ENCODE measurements around the gene STAT3.

Gene STAT3

GRCh38 chr17:42405076-42405475, 16.8 kb upstream of the STAT3 start:
- H3K79me2 ChIP-seq (ENCODE audit: insufficient read depth, low read length) = no peaks in the 10 kb centered on the region
- H3K9me2 ChIP-seq (replicated peaks; ENCODE audit: insufficient read depth, low read length) = no peaks in the 10 kb centered on the region
- H3K4me2 ChIP-seq (ENCODE audit: low read depth, low read length, poor library complexity, severe bottlenecking) = no peak overlapping the region
- H3K9me3 ChIP-seq (ENCODE audit: insufficient read depth, low read length) = no peaks in the 10 kb centered on the region
- no peak overlapping the region for H3K4me3 ChIP-seq (ENCODE audit: insufficient read depth, low read length, poor library complexity, severe bottlenecking)
- H3K36me3 ChIP-seq (ENCODE audit: low read length) = no peaks in the 10 kb centered on the region
- no peaks in the 10 kb centered on the region for H3K27me3 ChIP-seq (ENCODE audit: low read length)
- H3F3A ChIP-seq (ENCODE audit: insufficient read depth) = no peaks in the 10 kb centered on the region
- H3K9ac ChIP-seq (ENCODE audit: low read length) = no peak overlapping the region
- no peak overlapping the region for H3K27ac ChIP-seq (ENCODE audit: low read depth, low read length)
- no peaks in the 10 kb centered on the region for H4K20me1 ChIP-seq (ENCODE audit: low read depth, low read length)
- no peak overlapping the region for H2AFZ ChIP-seq (ENCODE audit: low read depth, low read length, severe bottlenecking)
- TF ChIP-seq CTCF (IDR thresholded peaks at IDR 0.05; ENCODE audit: insufficient read depth, low read length, poor library complexity, severe bottlenecking) = no peak
- no peak for TF ChIP-seq EZH2phosphoT487 (conservative IDR thresholded peaks at IDR 0.05; ENCODE audit: low read length)

GRCh38 chr17:42404326-42405055, 16.2 kb upstream of the STAT3 start:
- no peak overlapping the region for H2AFZ ChIP-seq (ENCODE audit: low read depth, low read length, severe bottlenecking)
- H4K20me1 ChIP-seq (ENCODE audit: low read depth, low read length) = no peaks in the 10 kb centered on the region
- H3K27ac ChIP-seq (ENCODE audit: low read depth, low read length) = no peak overlapping the region
- H3K27me3 ChIP-seq (ENCODE audit: low read length) = no peaks in the 10 kb centered on the region
- no peaks in the 10 kb centered on the region for H3F3A ChIP-seq (ENCODE audit: insufficient read depth)
- H3K4me3 ChIP-seq (ENCODE audit: insufficient read depth, low read length, poor library complexity, severe bottlenecking) = no peak overlapping the region
- no peak for TF ChIP-seq CTCF (IDR thresholded peaks at IDR 0.05; ENCODE audit: insufficient read depth, low read length, poor library complexity, severe bottlenecking)
- TF ChIP-seq EZH2phosphoT487 (conservative IDR thresholded peaks at IDR 0.05; ENCODE audit: low read length) = no peak
- no peak overlapping the region for H3K4me2 ChIP-seq (ENCODE audit: low read depth, low read length, poor library complexity, severe bottlenecking)
- no peaks in the 10 kb centered on the region for H3K79me2 ChIP-seq (ENCODE audit: insufficient read depth, low read length)
- H3K36me3 ChIP-seq (ENCODE audit: low read length) = no peaks in the 10 kb centered on the region
- H3K9me2 ChIP-seq (replicated peaks; ENCODE audit: insufficient read depth, low read length) = no peaks in the 10 kb centered on the region
- H3K9ac ChIP-seq (ENCODE audit: low read length) = no peak overlapping the region
- H3K9me3 ChIP-seq (ENCODE audit: insufficient read depth, low read length) = no peaks in the 10 kb centered on the region

DNA sequence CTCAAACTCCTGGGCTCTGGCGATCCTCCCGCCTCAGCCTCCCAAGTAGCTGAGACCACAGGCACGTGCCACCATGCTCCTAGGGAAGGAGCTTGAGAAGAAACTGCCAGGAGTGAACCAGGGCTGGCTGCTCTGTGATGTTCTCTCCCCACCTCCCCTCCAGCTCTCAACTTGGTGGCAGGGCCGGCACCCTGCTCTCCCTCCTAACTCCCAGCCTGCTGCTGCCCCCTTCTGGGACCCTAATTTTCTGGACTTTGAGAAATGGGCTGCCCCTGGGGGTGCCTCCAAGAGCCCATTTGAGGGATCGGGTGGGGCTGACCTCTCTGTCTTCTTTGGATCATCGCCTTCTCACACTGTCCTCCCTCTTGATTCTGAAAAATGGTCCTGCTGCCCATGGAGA, 14.9 kb upstream of the STAT3 start:
- no peaks in the 10 kb centered on the region for H4K20me1 ChIP-seq (ENCODE audit: low read depth, low read length)
- no peak overlapping the region for H3K27ac ChIP-seq (ENCODE audit: low read depth, low read length)
- no peaks in the 10 kb centered on the region for H3K36me3 ChIP-seq (ENCODE audit: low read length)
- H3K9me3 ChIP-seq (ENCODE audit: insufficient read depth, low read length) = no peaks in the 10 kb centered on the region
- H2AFZ ChIP-seq (ENCODE audit: low read depth, low read length, severe bottlenecking) = no peak overlapping the region
- TF ChIP-seq CTCF (IDR thresholded peaks at IDR 0.05; ENCODE audit: insufficient read depth, low read length, poor library complexity, severe bottlenecking) = peak; percentile 31
- TF ChIP-seq EZH2phosphoT487 (conservative IDR thresholded peaks at IDR 0.05; ENCODE audit: low read length) = no peak
- no peak overlapping the region for H3K4me3 ChIP-seq (ENCODE audit: insufficient read depth, low read length, poor library complexity, severe bottlenecking)
- no peaks in the 10 kb centered on the region for H3K9me2 ChIP-seq (replicated peaks; ENCODE audit: insufficient read depth, low read length)
- no peaks in the 10 kb centered on the region for H3K27me3 ChIP-seq (ENCODE audit: low read length)
- H3K79me2 ChIP-seq (ENCODE audit: insufficient read depth, low read length) = no peaks in the 10 kb centered on the region
- no peak overlapping the region for H3K4me2 ChIP-seq (ENCODE audit: low read depth, low read length, poor library complexity, severe bottlenecking)
- no peaks in the 10 kb centered on the region for H3F3A ChIP-seq (ENCODE audit: insufficient read depth)
- H3K9ac ChIP-seq (ENCODE audit: low read length) = no peak overlapping the region

Data from SU-DHL-6 (cell line).